Vagina (tissue), 2 donors: Measurements from ENCODE around the gene DLG2. TPM values are rescaled to one million over a fixed set of nuclear protein-coding genes. Genes with fewer than 3 reads are reported as not detected.

Experiments used
- DNase-seq, 2 donors: peaks; one replicate each; pipeline ENCODE4 v3.0.0-alpha.2; 2017; ENCODE audit errors: extremely low spot score in 2 of 2
- H3K27ac ChIP-seq: fragments of 200-600 bp; sonication (generic); one replicate; pipeline ENCODE4 v1.5.1; 2019
- H3K27me3 ChIP-seq: fragments of 200-600 bp; sonication (generic); one replicate; pipeline ENCODE4 v1.5.1; 2019
- H3K36me3 ChIP-seq, 2 donors: fragments of 200-600 bp; sonication (generic); one replicate each; pipeline ENCODE4 v1.5.1; 2017 to 2019
- H3K4me1 ChIP-seq: fragments of 200-600 bp; sonication (generic); one replicate; pipeline ENCODE4 v1.5.1; 2019
- H3K4me3 ChIP-seq, 2 donors: fragments of 200-600 bp; sonication (generic); 1 replicate in 1 of 2; 2 replicates in 1 of 2; pipeline ENCODE4 v1.5.1; 2016 to 2019
- H3K9me3 ChIP-seq: fragments of 200-600 bp; sonication (generic); one replicate; pipeline ENCODE4 v1.5.1; 2019
- POLR2A ChIP-seq, 2 donors: fragments of 450-650 bp; IDR thresholded peaks; one replicate each; pipeline ENCODE4 v1.6.1; 2017; ENCODE audit warnings: antibody characterized with exemption in 2 of 2, mild to moderate bottlenecking in 2 of 2, moderate library complexity in 2 of 2
- POLR2AphosphoS5 ChIP-seq, 2 donors: sonication (generic); formaldehyde crosslinking; IDR thresholded peaks; one replicate each; pipeline ENCODE4 v1.9.0; 2017; ENCODE audit warnings: antibody characterized with exemption in 2 of 2, mild to moderate bottlenecking in 2 of 2, low read depth in 1 of 2; ENCODE audit not compliant: insufficient read depth in 1 of 2
- intact Hi-C: fragments of 100-400 bp; cut with DNase I; formaldehyde crosslinking; loops from one replicate; pipeline ENCODE4 v1.15.1; 2023
- total RNA-seq: library from RNA; depleted of rRNA; stranded (reverse); fragments of >200 nt; gene quantifications from one replicate; pipeline ENCODE4 v1.2.3, GENCODE V29; 2016
- TF ChIP-seq, protein P1 (sequence below), 3 experiments: fragments of 450-650 bp in 2 of 3; fragments of 200-600 bp in 1 of 3; sonication (generic) in 1 of 3; IDR thresholded peaks; one replicate each; pipeline ENCODE4 v1.5.1; 2017 to 2019; ENCODE audit warnings: antibody characterized with exemption in 3 of 3, mild to moderate bottlenecking in 2 of 3, moderate library complexity in 2 of 3

Gene DLG2
- total RNA-seq, 1 donor from 2014 or later = 10.1 TPM

- Histone ChIP-seq H3K36me3 (no peaks in the 10 kb centered on the region), H3K4me1 (no peaks in the 10 kb centered on the region), H3K27ac (no peak overlapping the region), H3K9me3 (no peaks in the 10 kb centered on the region), H3K27me3 (no peaks in the 10 kb centered on the region), H3K4me3 (no peak overlapping the region)
- intact Hi-C loops = no loop called here
- TF ChIP-seq POLR2AphosphoS5 (IDR thresholded peaks at IDR 0.05; ENCODE audit: insufficient read depth in 1 of 2, low read depth in 1 of 2) = no peak
- TF ChIP-seq, protein P1, sequence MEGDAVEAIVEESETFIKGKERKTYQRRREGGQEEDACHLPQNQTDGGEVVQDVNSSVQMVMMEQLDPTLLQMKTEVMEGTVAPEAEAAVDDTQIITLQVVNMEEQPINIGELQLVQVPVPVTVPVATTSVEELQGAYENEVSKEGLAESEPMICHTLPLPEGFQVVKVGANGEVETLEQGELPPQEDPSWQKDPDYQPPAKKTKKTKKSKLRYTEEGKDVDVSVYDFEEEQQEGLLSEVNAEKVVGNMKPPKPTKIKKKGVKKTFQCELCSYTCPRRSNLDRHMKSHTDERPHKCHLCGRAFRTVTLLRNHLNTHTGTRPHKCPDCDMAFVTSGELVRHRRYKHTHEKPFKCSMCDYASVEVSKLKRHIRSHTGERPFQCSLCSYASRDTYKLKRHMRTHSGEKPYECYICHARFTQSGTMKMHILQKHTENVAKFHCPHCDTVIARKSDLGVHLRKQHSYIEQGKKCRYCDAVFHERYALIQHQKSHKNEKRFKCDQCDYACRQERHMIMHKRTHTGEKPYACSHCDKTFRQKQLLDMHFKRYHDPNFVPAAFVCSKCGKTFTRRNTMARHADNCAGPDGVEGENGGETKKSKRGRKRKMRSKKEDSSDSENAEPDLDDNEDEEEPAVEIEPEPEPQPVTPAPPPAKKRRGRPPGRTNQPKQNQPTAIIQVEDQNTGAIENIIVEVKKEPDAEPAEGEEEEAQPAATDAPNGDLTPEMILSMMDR (IDR thresholded peaks at IDR 0.05) = no peak
- no peak for TF ChIP-seq POLR2A (IDR thresholded peaks at IDR 0.05)
- DNase-seq = no peak
Measured at GRCh38 chr11:84828616-84829015, 798.5 kb downstream of the DLG2 start.

GRCh38 chr11:84825106-84825660 lies 802.0 kb downstream of the DLG2 start:
- TF ChIP-seq POLR2AphosphoS5 (IDR thresholded peaks at IDR 0.05; ENCODE audit: insufficient read depth in 1 of 2, low read depth in 1 of 2) (no peak), POLR2A (IDR thresholded peaks at IDR 0.05) (no peak)
- TF ChIP-seq, protein P1 (IDR thresholded peaks at IDR 0.05) = no peak

DNA sequence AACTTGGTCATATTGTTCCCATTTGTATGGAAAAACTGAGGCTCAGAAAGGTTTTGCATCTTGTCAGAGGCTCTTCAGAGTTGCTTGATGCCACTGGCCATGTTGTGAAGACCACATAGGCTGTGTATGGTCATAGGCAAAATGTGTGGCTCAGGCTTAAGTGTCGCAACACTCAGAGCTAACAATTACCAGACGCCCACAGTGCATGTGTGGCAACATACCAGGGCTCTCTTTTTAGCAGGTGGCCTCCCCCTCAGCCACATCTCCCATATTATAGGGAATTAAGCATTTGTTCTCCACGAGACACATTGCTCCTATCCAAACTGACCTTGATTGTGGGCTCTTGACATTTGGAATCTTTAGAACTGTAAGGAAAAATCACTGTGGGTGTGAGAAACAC lies 802.5 kb downstream of the DLG2 start:
- H3K4me3 ChIP-seq = no peak overlapping the region
- no peaks in the 10 kb centered on the region for H3K9me3 ChIP-seq
- no peak for TF ChIP-seq POLR2A (IDR thresholded peaks at IDR 0.05)
- TF ChIP-seq POLR2AphosphoS5 (IDR thresholded peaks at IDR 0.05; ENCODE audit: insufficient read depth in 1 of 2, low read depth in 1 of 2) = no peak
- TF ChIP-seq, protein P1 (IDR thresholded peaks at IDR 0.05) = no peak
- no peaks in the 10 kb centered on the region for H3K4me1 ChIP-seq
- no peak for DNase-seq
- no peak overlapping the region for H3K27ac ChIP-seq
- intact Hi-C loops = no loop called here
- no peaks in the 10 kb centered on the region for H3K27me3 ChIP-seq
- no peaks in the 10 kb centered on the region for H3K36me3 ChIP-seq

More at GRCh38 chr11:84825106-84825660, 802.0 kb downstream of the DLG2 start:
- no peak overlapping the region for H3K27ac ChIP-seq
- H3K36me3 ChIP-seq = no peaks in the 10 kb centered on the region
- H3K4me1 ChIP-seq = no peaks in the 10 kb centered on the region
- DNase-seq = no peak
- H3K4me3 ChIP-seq = no peak overlapping the region
- H3K27me3 ChIP-seq = no peaks in the 10 kb centered on the region
- H3K9me3 ChIP-seq = no peaks in the 10 kb centered on the region
- intact Hi-C loops = no loop called here

DNA sequence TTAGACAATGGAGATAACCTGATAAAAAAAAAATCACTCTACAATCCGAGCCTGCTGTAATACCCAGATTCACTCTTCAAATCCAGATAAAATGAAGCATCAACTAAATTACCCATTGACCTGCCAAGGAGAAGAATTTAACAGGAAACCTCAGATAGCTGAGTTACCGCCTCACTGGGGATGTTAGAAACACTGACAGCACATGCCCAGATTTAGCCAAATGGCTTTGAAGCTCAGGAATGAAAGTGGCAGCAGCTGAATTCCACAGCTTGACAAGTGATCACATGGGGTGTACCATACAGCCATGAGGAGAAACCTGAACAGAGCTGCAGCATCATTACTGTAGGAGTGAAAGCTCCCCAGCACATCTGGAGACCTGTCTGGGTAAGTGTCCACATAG lies 807.6 kb downstream of the DLG2 start:
- Histone ChIP-seq H3K36me3 (no peaks in the 10 kb centered on the region), H3K27ac (no peak overlapping the region), H3K9me3 (no peaks in the 10 kb centered on the region), H3K4me3 (no peak overlapping the region), H3K27me3 (no peaks in the 10 kb centered on the region), H3K4me1 (no peaks in the 10 kb centered on the region)
- intact Hi-C loops = no loop called here
- DNase-seq = no peak
- TF ChIP-seq, protein P1 (IDR thresholded peaks at IDR 0.05) = no peak
- no peak for TF ChIP-seq POLR2A (IDR thresholded peaks at IDR 0.05)
- TF ChIP-seq POLR2AphosphoS5 (IDR thresholded peaks at IDR 0.05; ENCODE audit: insufficient read depth in 1 of 2, low read depth in 1 of 2) = no peak

DNA sequence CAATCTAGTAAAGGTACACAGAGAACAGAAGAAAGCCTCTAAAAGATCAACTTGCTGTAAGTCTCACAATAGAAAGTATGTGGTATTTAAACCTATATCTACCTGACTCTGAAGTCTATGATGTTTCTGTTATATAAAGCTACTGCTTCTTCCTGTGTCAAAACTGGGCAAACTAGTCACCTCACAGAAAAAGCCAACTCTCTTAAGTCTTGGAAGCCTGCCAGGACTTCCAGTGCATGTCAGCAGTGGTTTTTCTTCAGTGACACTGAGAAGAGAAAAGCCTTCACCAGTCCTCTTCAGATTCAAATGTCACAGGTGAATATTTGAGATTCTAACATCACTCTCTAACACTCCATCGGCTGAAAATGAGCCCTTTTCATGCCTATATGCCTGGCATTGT lies 808.0 kb downstream of the DLG2 start:
- H3K27ac ChIP-seq = no peak overlapping the region
- no peak overlapping the region for H3K4me3 ChIP-seq
- H3K27me3 ChIP-seq = no peaks in the 10 kb centered on the region
- TF ChIP-seq POLR2AphosphoS5 (IDR thresholded peaks at IDR 0.05; ENCODE audit: insufficient read depth in 1 of 2, low read depth in 1 of 2) = no peak
- TF ChIP-seq POLR2A (IDR thresholded peaks at IDR 0.05) = no peak
- no peaks in the 10 kb centered on the region for H3K9me3 ChIP-seq
- no peak for DNase-seq
- no peaks in the 10 kb centered on the region for H3K4me1 ChIP-seq
- H3K36me3 ChIP-seq = no peaks in the 10 kb centered on the region
- intact Hi-C loops = no loop called here
